Endothelial cell of umbilical vein (primary cell): Measurements from ENCODE around the gene HOXC5. TPM values are rescaled to one million over a fixed set of nuclear protein-coding genes. Genes with fewer than 3 reads are reported as not detected.

ENCODE experiments used
- BruUV-seq: library from RNA; stranded (reverse); fragments of 400-500 nt; replicated peaks from 2 replicates; lab custom pipeline; 2021; lab: Mats Ljungman, UMichigan
- CTCF ChIA-PET: fragments of 300-600, 350-600 bp; sonication (Branson Sonifier 250); formaldehyde crosslinking; loops from one replicate; lab custom pipeline; 2021; ENCODE audit warnings: antibody characterized with exemption, inconsistent platforms; lab: Charles Lee
- POLR2A ChIA-PET: fragments of 300-600, 350-600 bp; sonication (Branson Sonifier 250); formaldehyde crosslinking; loops from one replicate; lab custom pipeline; 2021; ENCODE audit warnings: antibody characterized with exemption, inconsistent platforms; lab: Charles Lee
- DNase-seq: peaks from one replicate; pipeline ENCODE4 v3.0.0-alpha.2; 2011; ENCODE audit warnings: low read depth, low spot score
- FAIRE-seq: peaks from 2 replicates; lab custom pipeline; 2011; peaks lifted over from hg19 to GRCh38; lab: Jason Lieb, UNC
- H2AFZ ChIP-seq: 2 replicates; pipeline ENCODE4 v1.6.0; 2012; ENCODE audit warnings: low read depth, low read length, control low read depth, inconsistent platforms
- H3K27ac ChIP-seq: 2 replicates; pipeline ENCODE4 v1.5.1; 2011; ENCODE audit warnings: low read depth, mild to moderate bottlenecking, control low read depth, low read length, moderate library complexity; ENCODE audit not compliant: insufficient read depth
- H3K27me3 ChIP-seq, 2 experiments: 2 replicates each; pipeline versions ENCODE4 v1.6.0 to v1.6.1; 2011; ENCODE audit warnings: low read length in 2 of 2, mixed read lengths in 1 of 2; ENCODE audit not compliant: control insufficient read depth in 2 of 2, insufficient read depth in 2 of 2
- H3K36me3 ChIP-seq, 2 experiments: 2 replicates in 1 of 2; 3 replicates in 1 of 2; pipeline ENCODE4 v1.5.1; 2011; ENCODE audit warnings: low read length in 2 of 2, mild to moderate bottlenecking in 1 of 2, moderate library complexity in 1 of 2; ENCODE audit not compliant: control insufficient read depth in 2 of 2, insufficient read depth in 2 of 2; ENCODE audit errors: extremely low read depth in 1 of 2
- H3K4me1 ChIP-seq: 3 replicates; pipeline ENCODE4 v1.5.1; 2011; ENCODE audit warnings: mild to moderate bottlenecking, low read length; ENCODE audit not compliant: control insufficient read depth, insufficient read depth; ENCODE audit errors: extremely low read depth
- H3K4me2 ChIP-seq: 2 replicates; pipeline ENCODE4 v1.6.1; 2011; ENCODE audit warnings: low read length, control low read depth, mixed read lengths; ENCODE audit not compliant: insufficient read depth
- H3K4me3 ChIP-seq, 3 experiments: fragments of 200-600 bp in 1 of 3; sonication (generic), shearing (Covaris generic) in 1 of 3; replicated peaks in 1 of 3; 2 replicates each; pipeline ENCODE4 v1.5.1; 2011 to 2016; ENCODE audit warnings: control low read depth in 3 of 3, low read length in 3 of 3, mild to moderate bottlenecking in 2 of 3, inconsistent platforms in 1 of 3, low read depth in 1 of 3, moderate library complexity in 1 of 3; ENCODE audit not compliant: insufficient read depth in 1 of 3
- H3K79me2 ChIP-seq: 2 replicates; pipeline ENCODE4 v1.6.0; 2012; ENCODE audit warnings: low read length, inconsistent platforms; ENCODE audit not compliant: control insufficient read depth, insufficient read depth
- H3K9ac ChIP-seq: replicated peaks from 2 replicates; pipeline ENCODE3; 2011; ENCODE audit warnings: low read length, control low read depth; ENCODE audit not compliant: insufficient read depth; ENCODE audit errors: extremely low read depth
- H3K9me1 ChIP-seq: replicated peaks from 3 replicates; pipeline ENCODE4 v1.6.0; 2011; ENCODE audit warnings: mild to moderate bottlenecking, low read length; ENCODE audit not compliant: control insufficient read depth, insufficient read depth; ENCODE audit errors: extremely low read depth
- H3K9me3 ChIP-seq: replicated peaks from 2 replicates; pipeline ENCODE4 v1.5.1; 2012; ENCODE audit warnings: low read length, inconsistent platforms; ENCODE audit not compliant: control insufficient read depth, insufficient read depth
- H4K20me1 ChIP-seq: replicated peaks from 2 replicates; pipeline ENCODE3; 2011; ENCODE audit warnings: mild to moderate bottlenecking, low read length; ENCODE audit not compliant: control insufficient read depth, insufficient read depth; ENCODE audit errors: extremely low read depth
- CTCF ChIP-seq, 2 donors: IDR thresholded peaks; 1 replicate in 1 of 2; 2 replicates in 1 of 2; pipeline ENCODE4 v1.5.1; 2011; ENCODE audit warnings: low read length in 2 of 2, mild to moderate bottlenecking in 2 of 2, moderate library complexity in 2 of 2, control low read depth in 1 of 2, inconsistent platforms in 1 of 2, low read depth in 1 of 2; ENCODE audit not compliant: insufficient read depth in 1 of 2; ENCODE audit errors: extremely low read depth in 1 of 2
- EZH2 ChIP-seq: IDR thresholded peaks from 2 replicates; pipeline ENCODE4 v1.6.1; 2012; ENCODE audit warnings: borderline replicate concordance, low read depth, mild to moderate bottlenecking, moderate library complexity, low read length, inconsistent platforms; ENCODE audit not compliant: severe bottlenecking
- FOS ChIP-seq: IDR thresholded peaks from 2 replicates; pipeline ENCODE4 v1.6.1; 2011; ENCODE audit warnings: mild to moderate bottlenecking, low read length, moderate library complexity, borderline replicate concordance; ENCODE audit not compliant: insufficient read depth
- GATA2 ChIP-seq: IDR thresholded peaks from 2 replicates; pipeline ENCODE4 v1.7.0; 2011; ENCODE audit warnings: low read depth, mild to moderate bottlenecking, moderate library complexity, mixed read lengths, low read length; ENCODE audit not compliant: insufficient read length, insufficient read depth
- JUN ChIP-seq: IDR thresholded peaks from 2 replicates; pipeline ENCODE4 v1.6.1; 2011; ENCODE audit warnings: borderline replicate concordance, low read depth; ENCODE audit not compliant: insufficient read length, insufficient read depth
- MAX ChIP-seq: IDR thresholded peaks from 2 replicates; pipeline ENCODE4 v1.6.1; 2011; ENCODE audit not compliant: insufficient read depth, insufficient read length
- MYC ChIP-seq: IDR thresholded peaks from one replicate; pipeline ENCODE4 v1.6.1; 2011; ENCODE audit warnings: mild to moderate bottlenecking, low read depth, low read length
- POLR2A ChIP-seq: IDR thresholded peaks from 2 replicates; pipeline ENCODE4 v1.6.1; 2012; ENCODE audit warnings: low read depth, mild to moderate bottlenecking, control low read depth, low read length
- POLR2AphosphoS5 ChIP-seq: IDR thresholded peaks from 2 replicates; pipeline ENCODE4 v1.6.1; 2012; ENCODE audit warnings: low read depth, mild to moderate bottlenecking, control low read depth, low read length, moderate library complexity; ENCODE audit not compliant: insufficient read depth
- dilution Hi-C: fragments of 300-500 bp; cut with MboI; formaldehyde crosslinking; loops from one replicate; pipeline ENCODE4 v1.15.0; 2019; ENCODE audit warnings: low sequenced_read_pairs; ENCODE audit not compliant: extremely low pct_ligation_motif_present
- intact Hi-C: fragments of 100-400 bp; cut with micrococcal nuclease; formaldehyde crosslinking; loops from one replicate; pipeline ENCODE4 v1.10.0; 2022
- polyA plus RNA-seq, 4 experiments: library from polyadenylated mRNA; depleted of rRNA in 3 of 4; stranded (reverse) in 3 of 4; unstranded in 1 of 4; fragments of >200 nt; gene quantifications; 2 replicates each; pipeline versions ENCODE4 v1.2.1 to v1.2.3, GENCODE V29; 2011 to 2012; ENCODE audit warnings: missing spikeins in 1 of 4
- total RNA-seq: library from RNA; stranded (reverse); gene quantifications from 2 replicates; pipeline ENCODE4 v1.2.3, GENCODE V29; 2021

The HOXC5 gene
- total and polyA plus RNA-seq, 2 donors (not counting 3 experiments of a cell fraction or from before 2014, with no cell fraction given): not detected

- H3K9ac ChIP-seq: no peak overlapping the region
- BruUV-seq: no TSS peak
- H3K4me1 ChIP-seq: no peaks in the 10 kb centered on the region
- TF ChIP-seq EZH2 (peak; percentile 98), POLR2A (no peak)
- H3K27ac ChIP-seq: no peak overlapping the region
- no peak overlapping the region for H3K4me2 ChIP-seq
- H2AFZ ChIP-seq: no peak overlapping the region
- H3K9me1 ChIP-seq: no peaks in the 10 kb centered on the region
- no peaks in the 10 kb centered on the region for H3K9me3 ChIP-seq
- FAIRE-seq (no peak), DNase-seq (no peak)
- no peaks in the 10 kb centered on the region for H3K36me3 ChIP-seq
- H3K27me3 ChIP-seq: peaks cover 91 to 93% of the 10 kb centered on the region in 2 experiments
- H3K79me2 ChIP-seq: no peaks in the 10 kb centered on the region
- no peaks in the 10 kb centered on the region for H4K20me1 ChIP-seq
- H3K4me3 ChIP-seq: no peak overlapping the region
- intact Hi-C loops: loop anchor here (1.0 to 5.0 kb wide), 2 partner anchors 215 to 284 kb away; no protein-coding TSS in a partner anchor
- dilution Hi-C loops: no loop called here
- ChIA-PET POLR2A (no interaction called here), CTCF (interaction anchor here (0.6 to 3.9 kb wide), 8 partner anchors 16 to 221 kb away, joined by 3 to 44 read pairs (median 8); no protein-coding TSS in a partner anchor)
These were observed 46.7 kb upstream of the HOXC5 start for GRCh38 chr12:53985994-53986685.

- no peak overlapping the region for H3K4me2 ChIP-seq
- CTCF ChIA-PET: interaction anchor here (1.6 to 3.9 kb wide), 7 partner anchors 15 to 221 kb away, joined by 3 to 44 read pairs (median 5); no protein-coding TSS in a partner anchor
- no peak for TF ChIP-seq FOS
- TF ChIP-seq JUN: no peak
- no peak for TF ChIP-seq CTCF (IDR thresholded peaks at IDR 0.05; ENCODE audit: extremely low read depth in 1 of 2, insufficient read depth in 1 of 2, low read depth in 1 of 2, low read length in 2 of 2)
- TF ChIP-seq GATA2: no peak
- TF ChIP-seq MYC: no peak
- TF ChIP-seq EZH2: no peak
- TF ChIP-seq POLR2AphosphoS5: no peak
- no peak for TF ChIP-seq MAX
- no peak for TF ChIP-seq POLR2A
- dilution Hi-C loops (no loop called here), intact Hi-C loops (loop anchor here (5.0 kb wide), 1 partner anchor 285 kb away; no protein-coding TSS in a partner anchor)
- no peaks in the 10 kb centered on the region for H3K4me1 ChIP-seq
- no peak for DNase-seq
- POLR2A ChIA-PET: no interaction called here
- H3K9me3 ChIP-seq: no peaks in the 10 kb centered on the region
- no peaks in the 10 kb centered on the region for H3K36me3 ChIP-seq
- no peak for FAIRE-seq
- no peak overlapping the region for H2AFZ ChIP-seq
- no peak overlapping the region for H3K4me3 ChIP-seq
- no peaks in the 10 kb centered on the region for H4K20me1 ChIP-seq
- no peak overlapping the region for H3K27ac ChIP-seq
- peaks cover 92% of the 10 kb centered on the region in 2 experiments for H3K27me3 ChIP-seq
- no peaks in the 10 kb centered on the region for H3K9me1 ChIP-seq
- BruUV-seq: no TSS peak
- no peaks in the 10 kb centered on the region for H3K79me2 ChIP-seq
- H3K9ac ChIP-seq: no peak overlapping the region
These were observed 46.0 kb upstream of the HOXC5 start for GRCh38 chr12:53986686-53987483.
